Body of pancreas (tissue), 4 donors: ENCODE measurements around the gene SLC32A1. TPM values are rescaled to one million over a fixed set of nuclear protein-coding genes. Genes with fewer than 3 reads are reported as not detected.

Source experiments
- ATAC-seq: fragments of 150-250 bp; one replicate; pipeline ENCODE4 v1.9.1; 2016
- DNase-seq, 4 donors: peaks; one replicate each; pipeline ENCODE4 v3.0.0-alpha.2; 2019
- H3K27ac ChIP-seq, 4 donors: fragments of 200-600 bp; sonication (generic); 1 replicate in 3 of 4; 2 replicates in 1 of 4; pipeline versions ENCODE4 v1.5.1 to v1.6.1; 2016 to 2019; ENCODE audit warnings: mild to moderate bottlenecking in 1 of 4, mixed read lengths in 1 of 4, moderate library complexity in 1 of 4
- H3K27me3 ChIP-seq, 2 donors: fragments of 200-600 bp; sonication (generic); one replicate each; pipeline ENCODE4 v1.6.0; 2016; ENCODE audit warnings: mild to moderate bottlenecking in 1 of 2
- H3K36me3 ChIP-seq, 2 donors: fragments of 200-600 bp; sonication (generic); replicated peaks in 1 of 2; 2 replicates each; pipeline ENCODE4 v1.5.1; 2016; ENCODE audit warnings: low read depth in 2 of 2; ENCODE audit not compliant: insufficient read depth in 1 of 2
- H3K4me1 ChIP-seq: fragments of 200-600 bp; sonication (generic); one replicate; pipeline ENCODE4 v1.6.0; 2016
- H3K4me3 ChIP-seq, 2 donors: fragments of 200-600 bp; sonication (generic); 1 replicate in 1 of 2; 2 replicates in 1 of 2; pipeline ENCODE4 v1.5.1; 2016 to 2019
- H3K9me3 ChIP-seq, 3 donors: fragments of 200-600 bp; sonication (generic); 1 replicate in 2 of 3; 2 replicates in 1 of 3; pipeline ENCODE4 v1.5.1; 2016
- POLR2A ChIP-seq, 3 donors: fragments of 450-650 bp; IDR thresholded peaks; one replicate each; pipeline ENCODE4 v1.6.1; 2016; ENCODE audit warnings: antibody characterized with exemption in 3 of 3, mild to moderate bottlenecking in 2 of 3
- WGBS, 2 donors: methylation state at CpG; one replicate each; pipeline ENCODE4 v1.1.5; 2017; 5-methylcytosine and 5-hydroxymethylcytosine counted together
- intact Hi-C: fragments of 100-400 bp; cut with DNase I; formaldehyde crosslinking; loops from one replicate; pipeline ENCODE4 v1.15.1; 2023
- total RNA-seq, 2 donors: library from RNA; depleted of rRNA; stranded (reverse); fragments of >200 nt; gene quantifications; one replicate each; pipeline ENCODE4 v1.1.0, GENCODE V29; 2016
- TF ChIP-seq, protein P1 (sequence below), 7 experiments: fragments of 450-650 bp in 4 of 7; fragments of 200-600 bp in 3 of 7; sonication (generic) in 3 of 7; IDR thresholded peaks; one replicate each; pipeline ENCODE4 v1.5.1; 2016 to 2019; ENCODE audit warnings: antibody characterized with exemption in 7 of 7

The SLC32A1 gene
- total RNA-seq, 2 donors from 2014 or later, result not detected

DNA sequence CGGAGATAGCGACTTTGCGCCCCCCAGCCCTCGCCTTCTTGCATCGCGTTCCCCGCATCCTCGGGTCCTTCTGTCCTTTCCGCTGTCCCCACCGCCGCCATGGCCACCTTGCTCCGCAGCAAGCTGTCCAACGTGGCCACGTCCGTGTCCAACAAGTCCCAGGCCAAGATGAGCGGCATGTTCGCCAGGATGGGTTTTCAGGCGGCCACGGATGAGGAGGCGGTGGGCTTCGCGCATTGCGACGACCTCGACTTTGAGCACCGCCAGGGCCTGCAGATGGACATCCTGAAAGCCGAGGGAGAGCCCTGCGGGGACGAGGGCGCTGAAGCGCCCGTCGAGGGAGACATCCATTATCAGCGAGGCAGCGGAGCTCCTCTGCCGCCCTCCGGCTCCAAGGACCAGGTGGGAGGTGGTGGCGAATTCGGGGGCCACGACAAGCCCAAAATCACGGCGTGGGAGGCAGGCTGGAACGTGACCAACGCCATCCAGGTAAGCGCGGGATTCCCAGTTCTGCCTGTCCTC, 401 bp downstream of the SLC32A1 start:
- WGBS, 2 donors, result 2 to 3% methylated on average over 20 to 46 of the region's 46 CpGs
- DNase-seq (no peak), ATAC-seq (no peak)
- Histone ChIP-seq H3K27ac (no peak overlapping the region), H3K4me3 (no peak overlapping the region), H3K9me3 (no peaks in the 10 kb centered on the region), H3K27me3 (peaks cover 0 to 63% of the 10 kb centered on the region in 2 donors), H3K4me1 (peaks cover 20% of the 10 kb centered on the region), H3K36me3 (no peaks in the 10 kb centered on the region)
- TF ChIP-seq, protein P1, sequence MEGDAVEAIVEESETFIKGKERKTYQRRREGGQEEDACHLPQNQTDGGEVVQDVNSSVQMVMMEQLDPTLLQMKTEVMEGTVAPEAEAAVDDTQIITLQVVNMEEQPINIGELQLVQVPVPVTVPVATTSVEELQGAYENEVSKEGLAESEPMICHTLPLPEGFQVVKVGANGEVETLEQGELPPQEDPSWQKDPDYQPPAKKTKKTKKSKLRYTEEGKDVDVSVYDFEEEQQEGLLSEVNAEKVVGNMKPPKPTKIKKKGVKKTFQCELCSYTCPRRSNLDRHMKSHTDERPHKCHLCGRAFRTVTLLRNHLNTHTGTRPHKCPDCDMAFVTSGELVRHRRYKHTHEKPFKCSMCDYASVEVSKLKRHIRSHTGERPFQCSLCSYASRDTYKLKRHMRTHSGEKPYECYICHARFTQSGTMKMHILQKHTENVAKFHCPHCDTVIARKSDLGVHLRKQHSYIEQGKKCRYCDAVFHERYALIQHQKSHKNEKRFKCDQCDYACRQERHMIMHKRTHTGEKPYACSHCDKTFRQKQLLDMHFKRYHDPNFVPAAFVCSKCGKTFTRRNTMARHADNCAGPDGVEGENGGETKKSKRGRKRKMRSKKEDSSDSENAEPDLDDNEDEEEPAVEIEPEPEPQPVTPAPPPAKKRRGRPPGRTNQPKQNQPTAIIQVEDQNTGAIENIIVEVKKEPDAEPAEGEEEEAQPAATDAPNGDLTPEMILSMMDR (IDR thresholded peaks at IDR 0.05), result no peak
- TF ChIP-seq POLR2A (IDR thresholded peaks at IDR 0.05), result no peak
- intact Hi-C loops, result no loop called here

DNA sequence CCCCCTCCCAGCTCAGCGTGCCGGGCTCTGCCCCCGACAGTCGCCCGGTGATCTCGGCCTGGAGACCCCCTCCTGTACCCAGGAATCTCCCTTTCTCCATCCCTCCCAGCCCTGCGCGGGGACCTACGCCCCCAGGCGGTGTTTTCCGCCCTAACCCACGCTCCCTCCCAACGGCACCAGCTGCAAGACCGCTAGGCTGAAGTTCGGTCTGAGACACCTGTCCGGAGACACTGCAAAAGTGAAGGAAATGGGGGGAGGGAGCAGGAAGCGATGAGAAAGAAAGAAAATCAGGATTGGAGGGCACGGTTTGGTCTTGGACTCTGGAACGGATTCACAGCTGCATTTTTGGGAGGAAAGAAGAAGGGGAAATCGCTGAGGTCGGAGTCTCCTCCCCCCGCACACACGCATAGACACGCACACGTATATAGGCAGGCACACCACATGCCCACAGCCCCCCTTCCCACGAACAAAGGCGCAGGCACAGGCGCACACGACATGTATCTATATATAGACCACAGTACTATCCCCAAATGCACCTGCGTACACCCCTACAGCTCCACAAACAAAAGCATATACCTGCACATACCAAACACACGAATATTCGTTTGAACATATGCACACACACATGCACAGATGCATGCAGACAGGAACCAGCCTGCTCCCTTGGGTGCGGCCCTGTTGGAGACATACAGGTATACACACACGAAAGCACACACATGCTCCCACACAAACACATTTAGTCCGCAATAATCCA, 1.0 kb downstream of the SLC32A1 start:
- no peaks in the 10 kb centered on the region for H3K36me3 ChIP-seq
- WGBS, 2 donors, result 4 to 10% methylated on average over 29 to 35 of the region's 35 CpGs
- H3K4me3 ChIP-seq, result no peak overlapping the region
- TF ChIP-seq, protein P1 (IDR thresholded peaks at IDR 0.05), result no peak
- no peak for TF ChIP-seq POLR2A (IDR thresholded peaks at IDR 0.05)
- no peak for DNase-seq
- no peaks in the 10 kb centered on the region for H3K9me3 ChIP-seq
- no peak for ATAC-seq
- no peak overlapping the region for H3K27ac ChIP-seq
- intact Hi-C loops, result no loop called here
- H3K27me3 ChIP-seq, result peaks cover 0 to 68% of the 10 kb centered on the region in 2 donors
- H3K4me1 ChIP-seq, result peaks cover 20% of the 10 kb centered on the region

DNA sequence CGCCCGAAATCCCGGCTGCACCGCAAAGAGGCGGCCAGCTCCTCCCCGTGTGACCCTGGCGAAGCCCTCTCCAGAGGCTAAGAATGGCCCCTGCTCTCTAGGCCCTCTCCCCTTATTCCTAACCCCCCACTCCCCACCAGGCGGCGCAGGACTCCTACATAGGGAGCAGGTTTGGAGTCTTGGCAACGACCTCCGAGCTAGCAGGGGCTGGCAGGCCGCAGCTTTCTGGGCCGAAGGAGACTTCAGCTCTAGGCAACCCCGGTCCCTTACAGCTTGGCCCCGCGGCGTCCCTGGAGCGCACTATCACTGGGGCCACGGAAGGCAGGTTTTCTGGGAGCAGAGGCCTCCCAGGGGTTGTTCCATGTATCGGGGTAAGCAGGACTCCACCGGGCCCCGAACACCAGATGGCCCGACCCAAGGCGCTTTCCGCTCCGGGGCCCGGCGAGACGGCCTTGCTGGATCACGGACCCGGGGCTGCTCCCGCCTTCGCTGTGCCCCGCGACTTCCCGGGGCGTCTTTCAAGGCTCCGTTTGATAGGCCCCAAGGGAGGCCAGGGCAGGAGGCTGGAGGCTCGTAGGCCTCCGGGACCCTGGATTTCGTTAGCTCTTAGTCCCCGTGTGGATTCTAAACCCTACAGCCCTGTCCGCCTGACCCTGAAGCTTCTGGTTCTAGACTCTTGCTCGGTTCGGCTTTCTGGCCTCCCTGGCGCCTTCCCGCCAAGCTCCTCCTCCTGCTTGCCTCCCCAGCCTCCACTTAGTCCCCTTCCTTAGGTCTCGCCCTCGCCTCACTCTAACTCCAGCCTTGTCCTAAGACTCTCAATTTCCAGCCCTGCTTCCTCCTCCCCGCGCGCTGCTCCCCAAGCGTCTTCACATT, 1.9 kb downstream of the SLC32A1 start:
- Histone ChIP-seq H3K27ac (no peak overlapping the region), H3K4me1 (peaks cover 27% of the 10 kb centered on the region), H3K27me3 (peaks cover 0 to 77% of the 10 kb centered on the region in 2 donors), H3K36me3 (no peaks in the 10 kb centered on the region), H3K4me3 (no peak overlapping the region), H3K9me3 (no peaks in the 10 kb centered on the region)
- no peak for TF ChIP-seq POLR2A (IDR thresholded peaks at IDR 0.05)
- TF ChIP-seq, protein P1 (IDR thresholded peaks at IDR 0.05), result peak in 5 of 7 experiments; percentile 19 to 43 (median 37)
- ATAC-seq, result peak; percentile 38
- DNase-seq, result peak; percentile 44 to 68 (median 47)
- intact Hi-C loops, result no loop called here
- WGBS, 2 donors, result 9 to 17% methylated on average over 39 to 53 of the region's 53 CpGs

DNA sequence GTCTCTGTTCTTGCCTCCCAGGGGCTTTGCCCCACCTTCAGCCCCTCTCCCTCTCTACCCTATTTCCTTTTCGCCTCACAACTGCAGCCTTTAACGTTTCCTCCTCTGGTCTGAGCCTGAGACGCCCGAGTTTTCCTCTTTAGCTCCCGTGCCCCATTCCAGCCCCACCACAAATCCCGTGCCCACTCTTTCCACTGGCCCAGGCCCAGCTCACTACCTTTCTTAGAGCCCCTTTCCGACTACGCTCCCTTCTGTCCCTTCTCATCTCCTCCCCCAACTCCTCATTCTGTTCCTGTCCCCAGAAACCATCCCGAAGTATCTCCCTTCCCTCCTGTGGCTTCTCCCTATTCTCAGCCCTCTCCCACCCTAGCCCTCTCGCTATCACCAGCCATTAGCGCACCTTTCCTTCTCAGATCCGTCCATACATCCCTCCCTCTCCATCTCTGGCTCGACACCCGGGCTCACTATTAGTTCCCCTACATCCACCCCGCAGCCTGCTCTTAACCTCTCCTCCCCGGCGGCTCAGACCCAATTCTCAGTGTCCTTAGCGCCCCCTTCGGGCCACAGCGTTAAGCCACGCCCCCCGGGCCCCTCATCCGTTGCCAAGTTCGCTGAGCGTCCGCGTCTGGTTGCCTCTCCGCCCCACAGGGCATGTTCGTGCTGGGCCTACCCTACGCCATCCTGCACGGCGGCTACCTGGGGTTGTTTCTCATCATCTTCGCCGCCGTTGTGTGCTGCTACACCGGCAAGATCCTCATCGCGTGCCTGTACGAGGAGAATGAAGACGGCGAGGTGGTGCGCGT, 2.7 kb downstream of the SLC32A1 start:
- TF ChIP-seq POLR2A (IDR thresholded peaks at IDR 0.05), result no peak
- TF ChIP-seq, protein P1 (IDR thresholded peaks at IDR 0.05), result no peak
- no peak overlapping the region for H3K27ac ChIP-seq
- H3K4me3 ChIP-seq, result no peak overlapping the region
- peak in 3 of 4 donors; percentile 8 to 33 (median 28) for DNase-seq
- H3K36me3 ChIP-seq, result no peaks in the 10 kb centered on the region
- H3K4me1 ChIP-seq, result peaks cover 30% of the 10 kb centered on the region
- H3K9me3 ChIP-seq, result no peaks in the 10 kb centered on the region
- 2 to 3% methylated on average over 22 to 43 of the region's 43 CpGs for WGBS, 2 donors
- H3K27me3 ChIP-seq, result peaks cover 0 to 78% of the 10 kb centered on the region in 2 donors
- ATAC-seq, result no peak
- intact Hi-C loops, result no loop called here
